ENCODE measurements around the gene MDFI. TPM values are rescaled to one million over a fixed set of nuclear protein-coding genes. Genes with fewer than 3 reads are reported as not detected.

The MDFI gene
- total RNA-seq, 1 donor from 2014 or later, result 94.5 TPM

DNA sequence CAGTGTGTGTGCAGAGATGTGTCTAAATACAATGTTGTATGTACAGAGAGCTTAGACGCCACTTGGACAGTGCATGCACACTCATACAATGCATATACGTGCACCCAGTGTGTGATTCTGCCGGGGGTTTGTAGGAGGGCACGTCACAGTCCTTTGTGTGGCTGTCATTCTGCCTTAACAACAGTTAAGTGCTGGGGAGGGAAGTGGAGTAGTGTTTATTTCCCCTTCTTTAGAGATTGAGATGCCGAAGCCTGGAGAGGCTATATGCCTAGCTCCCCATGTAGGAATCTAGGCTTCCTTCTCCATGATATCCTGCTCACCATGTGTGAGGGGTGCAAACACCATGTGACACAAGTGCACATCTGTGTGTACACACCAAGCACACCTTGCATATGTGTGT, 38.2 kb downstream of the MDFI start:
- H3K4me1 Mint-ChIP-seq (ENCODE audit: unreplicated experiment), result peaks cover 53% of the 10 kb centered on the region
- H3K27me3 Mint-ChIP-seq, result peaks cover 19% of the 10 kb centered on the region
- TF ChIP-seq CTCF (conservative IDR thresholded peaks at IDR 0.05), result no peak
- H3K36me3 Mint-ChIP-seq, result no peaks in the 10 kb centered on the region
- H3K4me3 Mint-ChIP-seq, result no peak overlapping the region
- no peak for DNase-seq (ENCODE audit: extremely low spot score, unreplicated experiment)
- no peaks in the 10 kb centered on the region for H3K9me3 Mint-ChIP-seq
- no peak overlapping the region for H3K27ac Mint-ChIP-seq

DNA sequence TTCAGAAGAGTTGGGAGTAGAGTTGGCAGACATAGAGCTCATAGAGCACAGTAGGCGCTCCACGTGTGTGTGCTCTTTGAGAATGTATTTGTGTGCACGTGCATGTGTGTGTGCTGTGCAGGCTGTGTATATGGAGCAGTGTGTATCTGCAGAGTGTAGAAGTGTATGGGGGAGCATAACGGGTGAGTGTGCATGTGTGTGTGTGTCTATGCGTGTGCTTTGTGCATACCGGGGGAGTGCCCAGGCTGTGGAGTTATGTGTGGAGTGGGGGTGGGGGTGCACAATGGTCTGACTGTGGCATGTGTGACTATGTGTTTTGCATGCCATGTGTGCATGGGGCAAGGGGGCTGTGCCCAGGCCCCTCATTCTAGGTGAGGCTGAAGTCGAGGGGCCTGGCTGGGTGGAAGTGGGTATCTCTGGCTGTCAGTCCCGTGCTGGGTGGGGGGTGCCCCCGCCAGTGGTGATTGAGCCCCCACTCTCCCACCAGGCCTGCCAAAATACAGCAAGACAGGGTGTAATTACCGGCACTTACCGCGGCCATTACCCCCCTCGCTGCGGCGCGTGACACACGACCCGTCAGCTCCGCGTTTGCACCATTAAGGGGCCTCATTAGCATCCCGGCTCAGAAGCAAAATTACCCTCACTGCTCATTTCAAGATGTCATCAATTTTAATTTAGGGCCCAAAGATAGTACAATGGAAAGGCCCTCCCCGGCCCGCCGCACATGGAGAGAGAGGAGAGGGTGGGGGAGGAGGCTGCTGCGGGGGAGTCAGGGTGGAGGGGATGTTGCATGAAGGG, 39.1 kb downstream of the MDFI start:
- no peaks in the 10 kb centered on the region for H3K9me3 Mint-ChIP-seq
- peak overlapping the region; percentile 17 for H3K4me3 Mint-ChIP-seq
- H3K27ac Mint-ChIP-seq, result peak overlapping the region; percentile 21
- H3K36me3 Mint-ChIP-seq, result no peaks in the 10 kb centered on the region
- no peak for TF ChIP-seq CTCF (conservative IDR thresholded peaks at IDR 0.05)
- peaks cover 15% of the 10 kb centered on the region for H3K27me3 Mint-ChIP-seq
- H3K4me1 Mint-ChIP-seq (ENCODE audit: unreplicated experiment), result peaks cover 53% of the 10 kb centered on the region
- DNase-seq (ENCODE audit: extremely low spot score, unreplicated experiment), result no peak

DNA sequence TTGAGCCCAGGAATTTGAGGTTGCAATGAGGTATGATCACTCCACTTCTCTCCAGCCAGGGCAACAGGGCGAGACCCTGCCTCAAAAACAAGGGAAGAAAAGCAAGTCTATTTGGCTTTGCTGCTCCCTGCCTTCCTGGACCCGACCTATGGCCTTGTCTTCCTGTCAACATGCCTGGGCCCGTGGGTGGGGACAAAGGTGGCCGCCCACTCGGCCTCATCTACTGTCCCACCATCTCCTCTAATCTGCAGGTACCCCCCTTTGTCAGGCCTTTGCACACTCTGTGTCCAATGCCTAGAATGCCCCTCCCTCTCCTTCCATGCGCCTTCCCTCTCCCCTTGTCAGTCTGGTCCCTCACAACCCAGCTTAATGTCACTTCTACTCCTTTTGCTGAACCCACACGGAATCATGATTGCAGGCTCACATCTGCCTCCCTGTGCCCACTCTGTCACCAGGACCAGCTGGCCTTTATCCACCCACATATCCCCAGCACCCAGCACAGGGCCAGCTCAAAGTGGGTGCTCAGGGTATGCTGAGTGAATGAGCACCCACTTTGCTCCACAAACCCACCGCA, 40.3 kb downstream of the MDFI start:
- Mint-ChIP-seq H3K4me3 (no peak overlapping the region), H3K36me3 (no peaks in the 10 kb centered on the region), H3K9me3 (no peaks in the 10 kb centered on the region), H3K27me3 (peaks cover 15% of the 10 kb centered on the region), H3K27ac (no peak overlapping the region), H3K4me1 (ENCODE audit: unreplicated experiment) (peaks cover 52% of the 10 kb centered on the region)
- DNase-seq (ENCODE audit: extremely low spot score, unreplicated experiment), result no peak
- TF ChIP-seq CTCF (conservative IDR thresholded peaks at IDR 0.05), result no peak

GRCh38 chr6:41679696-41680095, 41.4 kb downstream of the MDFI start:
- no peak for TF ChIP-seq CTCF (conservative IDR thresholded peaks at IDR 0.05)
- peaks cover 47% of the 10 kb centered on the region for H3K4me1 Mint-ChIP-seq (ENCODE audit: unreplicated experiment)

GRCh38 chr6:41680182-41680965, 42.1 kb downstream of the MDFI start:
- DNase-seq (ENCODE audit: extremely low spot score, unreplicated experiment), result no peak
- H3K27me3 Mint-ChIP-seq, result peaks cover 9% of the 10 kb centered on the region
- H3K4me3 Mint-ChIP-seq, result peak overlapping the region; percentile 16
- no peaks in the 10 kb centered on the region for H3K36me3 Mint-ChIP-seq
- peak overlapping the region; percentile 14 for H3K27ac Mint-ChIP-seq
- no peaks in the 10 kb centered on the region for H3K9me3 Mint-ChIP-seq
- H3K4me1 Mint-ChIP-seq (ENCODE audit: unreplicated experiment), result peaks cover 46% of the 10 kb centered on the region
- no peak for TF ChIP-seq CTCF (conservative IDR thresholded peaks at IDR 0.05)

More at GRCh38 chr6:41679696-41680095, 41.4 kb downstream of the MDFI start:
- DNase-seq (ENCODE audit: extremely low spot score, unreplicated experiment), result no peak
- Mint-ChIP-seq H3K27ac (no peak overlapping the region), H3K36me3 (no peaks in the 10 kb centered on the region), H3K4me3 (no peak overlapping the region), H3K27me3 (peaks cover 9% of the 10 kb centered on the region), H3K9me3 (no peaks in the 10 kb centered on the region)
